Measurements from ENCODE around the gene RALGAPA2.

DNA sequence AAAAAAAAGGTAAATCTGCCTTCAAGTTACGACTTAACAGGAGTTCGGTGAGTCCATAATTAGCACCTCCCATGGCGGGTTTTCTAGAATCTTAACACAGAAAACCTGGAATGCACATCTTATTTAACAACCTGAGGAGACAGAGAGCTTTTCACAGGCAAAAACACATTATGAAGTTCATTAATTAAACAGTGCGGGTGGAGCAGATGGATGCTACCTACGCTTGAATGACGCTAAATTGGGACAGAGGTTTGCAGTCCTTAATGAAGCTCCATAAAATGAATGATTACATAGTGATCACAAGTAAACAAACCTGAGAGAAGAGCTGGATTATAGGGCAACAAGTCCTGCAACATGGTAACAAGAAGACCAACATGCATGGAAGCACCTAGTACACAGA, 263.6 kb downstream of the RALGAPA2 start:
- no peak for TF ChIP-seq CTCF (conservative IDR thresholded peaks at IDR 0.05; ENCODE audit: low read depth, low read length)
- TF ChIP-seq EZH2 (IDR thresholded peaks at IDR 0.05; ENCODE audit: low read length, unreplicated experiment) = no peak
